ENCODE measurements around the gene CLDN24.

DNA sequence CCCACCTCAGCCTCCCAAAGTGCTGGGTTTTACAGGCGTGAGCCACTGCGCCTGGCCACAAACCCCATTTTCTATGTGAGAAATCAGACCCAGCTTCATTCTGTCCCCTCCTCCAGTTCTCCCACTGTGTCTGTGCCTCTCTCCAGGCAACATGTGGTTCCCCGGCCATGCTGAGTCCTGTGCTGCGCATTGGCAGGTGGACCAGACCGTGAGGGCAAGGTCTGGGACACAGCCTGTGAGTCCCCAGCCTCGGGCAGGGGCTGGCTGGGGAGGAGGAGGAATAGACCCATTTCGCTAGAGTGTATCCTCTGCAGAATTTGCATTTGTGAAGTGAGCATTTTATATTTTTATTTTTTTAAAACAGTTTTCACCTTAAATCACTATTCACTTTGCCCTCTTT, 21.5 kb upstream of the CLDN24 start:
- TF ChIP-seq, protein P1, sequence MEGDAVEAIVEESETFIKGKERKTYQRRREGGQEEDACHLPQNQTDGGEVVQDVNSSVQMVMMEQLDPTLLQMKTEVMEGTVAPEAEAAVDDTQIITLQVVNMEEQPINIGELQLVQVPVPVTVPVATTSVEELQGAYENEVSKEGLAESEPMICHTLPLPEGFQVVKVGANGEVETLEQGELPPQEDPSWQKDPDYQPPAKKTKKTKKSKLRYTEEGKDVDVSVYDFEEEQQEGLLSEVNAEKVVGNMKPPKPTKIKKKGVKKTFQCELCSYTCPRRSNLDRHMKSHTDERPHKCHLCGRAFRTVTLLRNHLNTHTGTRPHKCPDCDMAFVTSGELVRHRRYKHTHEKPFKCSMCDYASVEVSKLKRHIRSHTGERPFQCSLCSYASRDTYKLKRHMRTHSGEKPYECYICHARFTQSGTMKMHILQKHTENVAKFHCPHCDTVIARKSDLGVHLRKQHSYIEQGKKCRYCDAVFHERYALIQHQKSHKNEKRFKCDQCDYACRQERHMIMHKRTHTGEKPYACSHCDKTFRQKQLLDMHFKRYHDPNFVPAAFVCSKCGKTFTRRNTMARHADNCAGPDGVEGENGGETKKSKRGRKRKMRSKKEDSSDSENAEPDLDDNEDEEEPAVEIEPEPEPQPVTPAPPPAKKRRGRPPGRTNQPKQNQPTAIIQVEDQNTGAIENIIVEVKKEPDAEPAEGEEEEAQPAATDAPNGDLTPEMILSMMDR (IDR thresholded peaks at IDR 0.05): no peak
- TF ChIP-seq POLR2A (IDR thresholded peaks at IDR 0.05): no peak
- no peak for TF ChIP-seq POLR2AphosphoS5 (IDR thresholded peaks at IDR 0.05)
